Measurements from ENCODE around the gene B4GALNT4. TPM values are rescaled to one million over a fixed set of nuclear protein-coding genes. Genes with fewer than 3 reads are reported as not detected.

B4GALNT4 gene
- total and polyA plus RNA-seq, 2 of the 13 experiments (the other 11 are each of a cell fraction or from before 2014, with no cell fraction given): 30.5 to 50.1 TPM

DNA sequence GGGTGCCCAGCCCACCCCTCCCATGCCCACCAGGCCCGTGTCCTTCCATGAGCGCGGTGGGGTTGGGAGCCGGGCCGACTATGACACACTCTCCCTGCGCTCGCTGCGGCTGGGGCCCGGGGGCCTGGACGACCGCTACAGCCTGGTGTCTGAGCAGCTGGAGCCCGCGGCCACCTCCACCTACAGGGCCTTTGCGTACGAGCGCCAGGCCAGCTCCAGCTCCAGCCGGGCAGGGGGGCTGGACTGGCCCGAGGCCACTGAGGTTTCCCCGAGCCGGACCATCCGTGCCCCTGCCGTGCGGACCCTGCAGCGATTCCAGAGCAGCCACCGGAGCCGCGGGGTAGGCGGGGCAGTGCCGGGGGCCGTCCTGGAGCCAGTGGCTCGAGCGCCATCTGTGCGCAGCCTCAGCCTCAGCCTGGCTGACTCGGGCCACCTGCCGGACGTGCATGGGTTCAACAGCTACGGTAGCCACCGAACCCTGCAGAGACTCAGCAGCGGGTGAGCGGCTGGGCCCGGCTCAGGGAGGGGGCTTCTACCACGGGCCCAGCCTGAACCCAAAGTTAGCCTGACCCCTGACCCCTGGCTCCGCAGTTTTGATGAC is 27.7 kb downstream of the B4GALNT4 start (continued):
- TF ChIP-seq TCF12 (IDR thresholded peaks at IDR 0.05): no peak
- 0 out of 2 replicates have a peak, but pooled peaks have one; percentile 15 for TF ChIP-seq TCF12 (CRISPR knock-in tag; IDR thresholded peaks at IDR 0.05)
- TF ChIP-seq MAFG (CRISPR knock-in tag; IDR thresholded peaks at IDR 0.05): no peak
- TF ChIP-seq BORCS8-MEF2B (CRISPR knock-in tag; IDR thresholded peaks at IDR 0.05): peak; percentile 84; the same call in 1 of the 2 replicates
- no peak for TF ChIP-seq ZNF382 (CRISPR knock-in tag; IDR thresholded peaks at IDR 0.05; ENCODE audit: borderline replicate concordance)
- TF ChIP-seq ZNF24 (IDR thresholded peaks at IDR 0.05): no peak
- TF ChIP-seq, protein P1, sequence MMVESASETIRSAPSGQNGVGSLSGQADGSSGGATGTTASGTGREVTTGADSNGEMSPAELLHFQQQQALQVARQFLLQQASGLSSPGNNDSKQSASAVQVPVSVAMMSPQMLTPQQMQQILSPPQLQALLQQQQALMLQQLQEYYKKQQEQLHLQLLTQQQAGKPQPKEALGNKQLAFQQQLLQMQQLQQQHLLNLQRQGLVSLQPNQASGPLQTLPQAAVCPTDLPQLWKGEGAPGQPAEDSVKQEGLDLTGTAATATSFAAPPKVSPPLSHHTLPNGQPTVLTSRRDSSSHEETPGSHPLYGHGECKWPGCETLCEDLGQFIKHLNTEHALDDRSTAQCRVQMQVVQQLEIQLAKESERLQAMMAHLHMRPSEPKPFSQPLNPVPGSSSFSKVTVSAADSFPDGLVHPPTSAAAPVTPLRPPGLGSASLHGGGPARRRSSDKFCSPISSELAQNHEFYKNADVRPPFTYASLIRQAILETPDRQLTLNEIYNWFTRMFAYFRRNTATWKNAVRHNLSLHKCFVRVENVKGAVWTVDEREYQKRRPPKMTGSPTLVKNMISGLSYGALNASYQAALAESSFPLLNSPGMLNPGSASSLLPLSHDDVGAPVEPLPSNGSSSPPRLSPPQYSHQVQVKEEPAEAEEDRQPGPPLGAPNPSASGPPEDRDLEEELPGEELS (CRISPR knock-in tag; IDR thresholded peaks at IDR 0.05): 0 out of 2 replicates have a peak, but pooled peaks have one; percentile 10
- TF ChIP-seq ZNF777 (CRISPR knock-in tag; IDR thresholded peaks at IDR 0.05): peak; percentile 22; the same call in 1 of the 2 replicates
- TF ChIP-seq ZNF780A (CRISPR knock-in tag; IDR thresholded peaks at IDR 0.05): no peak
- TF ChIP-seq ESRRA (CRISPR knock-in tag; IDR thresholded peaks at IDR 0.05; ENCODE audit: low read depth): 0 out of 2 replicates have a peak, but pooled peaks have one; percentile 15
- TF ChIP-seq TBL1XR1 (IDR thresholded peaks at IDR 0.05; ENCODE audit: borderline replicate concordance, low read length, partially characterized antibody): no peak
- TF ChIP-seq, protein P2, sequence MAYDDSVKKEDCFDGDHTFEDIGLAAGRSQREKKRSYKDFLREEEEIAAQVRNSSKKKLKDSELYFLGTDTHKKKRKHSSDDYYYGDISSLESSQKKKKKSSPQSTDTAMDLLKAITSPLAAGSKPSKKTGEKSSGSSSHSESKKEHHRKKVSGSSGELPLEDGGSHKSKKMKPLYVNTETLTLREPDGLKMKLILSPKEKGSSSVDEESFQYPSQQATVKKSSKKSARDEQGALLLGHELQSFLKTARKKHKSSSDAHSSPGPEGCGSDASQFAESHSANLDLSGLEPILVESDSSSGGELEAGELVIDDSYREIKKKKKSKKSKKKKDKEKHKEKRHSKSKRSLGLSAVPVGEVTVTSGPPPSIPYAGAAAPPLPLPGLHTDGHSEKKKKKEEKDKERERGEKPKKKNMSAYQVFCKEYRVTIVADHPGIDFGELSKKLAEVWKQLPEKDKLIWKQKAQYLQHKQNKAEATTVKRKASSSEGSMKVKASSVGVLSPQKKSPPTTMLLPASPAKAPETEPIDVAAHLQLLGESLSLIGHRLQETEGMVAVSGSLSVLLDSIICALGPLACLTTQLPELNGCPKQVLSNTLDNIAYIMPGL (CRISPR knock-in tag; IDR thresholded peaks at IDR 0.05; ENCODE audit: borderline replicate concordance in 1 of 2, low read depth in 1 of 2): peak; percentile 85 to 92
- TF ChIP-seq PATZ1 (CRISPR knock-in tag; IDR thresholded peaks at IDR 0.05): peak; percentile 78
- no peak for TF ChIP-seq SMYD3 (CRISPR knock-in tag; IDR thresholded peaks at IDR 0.05)
- no peak for TF ChIP-seq ZNF615 (CRISPR knock-in tag; IDR thresholded peaks at IDR 0.05; ENCODE audit: borderline replicate concordance)
- TF ChIP-seq ZNF251 (CRISPR knock-in tag; IDR thresholded peaks at IDR 0.05): no peak
- TF ChIP-seq, protein P3, sequence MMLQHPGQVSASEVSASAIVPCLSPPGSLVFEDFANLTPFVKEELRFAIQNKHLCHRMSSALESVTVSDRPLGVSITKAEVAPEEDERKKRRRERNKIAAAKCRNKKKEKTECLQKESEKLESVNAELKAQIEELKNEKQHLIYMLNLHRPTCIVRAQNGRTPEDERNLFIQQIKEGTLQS (CRISPR knock-in tag; IDR thresholded peaks at IDR 0.05): no peak
- TF ChIP-seq MXI1 (IDR thresholded peaks at IDR 0.05; ENCODE audit: borderline replicate concordance, low read depth, low read length): 0 out of 3 replicates have a peak, but pooled peaks have one; percentile 44
- 0 out of 2 replicates have a peak, but pooled peaks have one; percentile 42 for TF ChIP-seq ZNF556 (CRISPR knock-in tag; IDR thresholded peaks at IDR 0.05; ENCODE audit: borderline replicate concordance)
- no peak for TF ChIP-seq NR3C1 (CRISPR knock-in tag; IDR thresholded peaks at IDR 0.05)
- TF ChIP-seq AGO1 (IDR thresholded peaks at IDR 0.05; ENCODE audit: low read depth, low read length, poor library complexity, severe bottlenecking): no peak
- TF ChIP-seq, protein P4, sequence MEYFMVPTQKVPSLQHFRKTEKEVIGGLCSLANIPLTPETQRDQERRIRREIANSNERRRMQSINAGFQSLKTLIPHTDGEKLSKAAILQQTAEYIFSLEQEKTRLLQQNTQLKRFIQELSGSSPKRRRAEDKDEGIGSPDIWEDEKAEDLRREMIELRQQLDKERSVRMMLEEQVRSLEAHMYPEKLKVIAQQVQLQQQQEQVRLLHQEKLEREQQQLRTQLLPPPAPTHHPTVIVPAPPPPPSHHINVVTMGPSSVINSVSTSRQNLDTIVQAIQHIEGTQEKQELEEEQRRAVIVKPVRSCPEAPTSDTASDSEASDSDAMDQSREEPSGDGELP (IDR thresholded peaks at IDR 0.05; ENCODE audit: borderline replicate concordance, low read depth): peak; percentile 49; the same call in 1 of the 2 replicates
- TF ChIP-seq ZBTB20 (CRISPR knock-in tag; IDR thresholded peaks at IDR 0.05; ENCODE audit: borderline replicate concordance, low read depth): no peak; the same call in 1 of the 2 replicates
